K562 (cell line): Measurements from ENCODE around the gene PMEPA1.

Experiments used
- GTF2F1 ChIP-seq: IDR thresholded peaks from 2 replicates; pipeline ENCODE4 v1.6.1; 2011; ENCODE audit warnings: low read depth, low read length, improper control_type of control experiment
- NR2F6 ChIP-seq: fragments of 450-650 bp; formaldehyde crosslinking; IDR thresholded peaks from 2 replicates; pipeline ENCODE4 v1.4.0; 2020; ENCODE audit warnings: mild to moderate bottlenecking

- no peak for TF ChIP-seq NR2F6
- no peak for TF ChIP-seq GTF2F1
These were observed 18.9 kb upstream of the PMEPA1 start for GRCh38 chr20:57728762-57729161.
